PFSK-1 (cell line): ENCODE results near the gene WDR20.

ENCODE experiments used
- FOXP2 ChIP-seq: optimal IDR thresholded peaks from 2 replicates; pipeline ENCODE3; 2011; ENCODE audit warnings: borderline replicate concordance, control low read depth, inconsistent platforms; ENCODE audit not compliant: insufficient read depth; ENCODE audit errors: extremely low read length, extremely low read depth
- POLR2AphosphoS5 ChIP-seq: IDR thresholded peaks from 2 replicates; pipeline ENCODE4 v1.6.1; 2012; ENCODE audit warnings: low read depth, mild to moderate bottlenecking, control low read depth, low read length, moderate library complexity
- REST ChIP-seq, 2 experiments: IDR thresholded peaks; 2 replicates each; pipeline versions ENCODE4 v1.6.1 to v1.8.0; 2011 to 2012; ENCODE audit warnings: low read depth in 2 of 2, low read length in 2 of 2, control low read depth in 1 of 2, inconsistent platforms in 1 of 2, mild to moderate bottlenecking in 1 of 2, moderate library complexity in 1 of 2; ENCODE audit not compliant: insufficient read depth in 1 of 2
- SIN3A ChIP-seq: IDR thresholded peaks from 2 replicates; pipeline ENCODE4 v1.6.1; 2012; ENCODE audit warnings: mild to moderate bottlenecking, low read length, moderate library complexity, borderline replicate concordance; ENCODE audit not compliant: insufficient read depth
- TAF1 ChIP-seq: IDR thresholded peaks from 2 replicates; pipeline ENCODE4 v1.6.1; 2012; ENCODE audit warnings: low read length, control low read depth, borderline replicate concordance; ENCODE audit not compliant: insufficient read depth

The WDR20 gene

GRCh38 chr14:102141797-102142196 lies 2.1 kb downstream of the WDR20 start:
- TF ChIP-seq TAF1 (no peak), SIN3A (no peak), POLR2AphosphoS5 (no peak), REST (IDR thresholded peaks at IDR 0.05; ENCODE audit: insufficient read depth in 1 of 2, low read depth in 2 of 2, low read length in 2 of 2) (no peak), FOXP2 (no peak)

GRCh38 chr14:102144914-102145313 lies 5.2 kb downstream of the WDR20 start:
- TF ChIP-seq SIN3A (no peak), TAF1 (no peak), REST (IDR thresholded peaks at IDR 0.05; ENCODE audit: insufficient read depth in 1 of 2, low read depth in 2 of 2, low read length in 2 of 2) (no peak), POLR2AphosphoS5 (no peak), FOXP2 (no peak)

- TF ChIP-seq SIN3A (no peak), TAF1 (no peak), REST (IDR thresholded peaks at IDR 0.05; ENCODE audit: insufficient read depth in 1 of 2, low read depth in 2 of 2, low read length in 2 of 2) (no peak), FOXP2 (no peak), POLR2AphosphoS5 (no peak)
Measured at GRCh38 chr14:102145395-102145794, 5.7 kb downstream of the WDR20 start.

GRCh38 chr14:102146423-102146822 lies 6.7 kb downstream of the WDR20 start:
- TF ChIP-seq REST (IDR thresholded peaks at IDR 0.05; ENCODE audit: insufficient read depth in 1 of 2, low read depth in 2 of 2, low read length in 2 of 2) (no peak), SIN3A (no peak), FOXP2 (no peak), POLR2AphosphoS5 (no peak), TAF1 (no peak)

- TF ChIP-seq REST (IDR thresholded peaks at IDR 0.05; ENCODE audit: insufficient read depth in 1 of 2, low read depth in 2 of 2, low read length in 2 of 2) = no peak
- TF ChIP-seq FOXP2 = no peak
- no peak for TF ChIP-seq POLR2AphosphoS5
- TF ChIP-seq SIN3A = no peak
- no peak for TF ChIP-seq TAF1
Measured at GRCh38 chr14:102150083-102150482, 10.4 kb downstream of the WDR20 start.
